CD4-positive, alpha-beta T cell treated with Interleukin-4 for 1 hour (primary cell): ENCODE data around the gene VPS41.

Experiments used
- DNase-seq, 2 donors: peaks; one replicate each; pipeline ENCODE4 v3.0.0-alpha.2; 2020 to 2022

The VPS41 gene

GRCh38 chr7:38905056-38905759, 3.8 kb downstream of the VPS41 start:
- no peak for DNase-seq

GRCh38 chr7:38903057-38903456, 5.9 kb downstream of the VPS41 start:
- no peak for DNase-seq

DNA sequence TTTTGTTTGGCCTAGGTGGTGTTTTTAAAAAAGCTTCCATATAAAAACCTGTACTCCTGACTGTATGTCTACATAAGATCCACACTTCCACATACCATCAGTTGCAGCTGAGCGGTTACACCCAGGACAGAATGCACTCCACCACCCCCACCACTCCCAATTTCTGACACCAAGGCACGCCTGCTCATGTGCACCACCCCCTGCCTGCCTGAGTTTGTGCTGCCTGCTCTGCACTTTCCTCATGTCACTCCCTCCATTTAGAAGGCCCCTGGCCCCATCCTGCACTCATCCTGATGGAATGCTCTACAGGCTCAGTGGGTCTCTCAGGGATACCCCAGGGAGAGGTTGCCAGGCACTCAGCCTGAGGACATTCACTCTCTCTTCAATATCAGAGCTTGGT, 6.5 kb downstream of the VPS41 start:
- DNase-seq, result no peak

DNA sequence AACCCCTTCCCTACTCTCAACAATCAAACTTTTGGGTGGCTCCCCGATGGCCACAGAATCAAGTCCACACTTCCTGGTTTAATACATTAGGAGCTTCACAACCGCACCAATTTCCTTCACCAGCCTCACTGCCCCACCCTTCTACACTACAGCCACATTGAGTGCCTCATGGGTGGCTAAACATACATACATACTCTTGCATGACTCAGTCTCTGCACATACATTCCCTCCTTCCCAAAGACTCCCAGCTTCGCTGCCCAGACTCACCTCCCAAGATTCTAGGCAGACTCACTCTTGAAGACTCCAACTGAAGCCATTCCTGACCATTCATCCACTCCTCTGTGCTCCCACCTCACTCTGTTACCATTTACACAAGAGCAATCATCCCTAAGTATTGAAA, 15.9 kb downstream of the VPS41 start:
- DNase-seq, result no peak

GRCh38 chr7:38890597-38890996, 18.4 kb downstream of the VPS41 start:
- no peak for DNase-seq

GRCh38 chr7:38889872-38890432, 19.0 kb downstream of the VPS41 start:
- no peak for DNase-seq

- DNase-seq, result no peak
These were observed 19.9 kb downstream of the VPS41 start for GRCh38 chr7:38889079-38889478.

GRCh38 chr7:38886265-38886664, 22.7 kb downstream of the VPS41 start:
- DNase-seq, result no peak

GRCh38 chr7:38883706-38884105, 25.3 kb downstream of the VPS41 start:
- no peak for DNase-seq

- no peak for DNase-seq
These were observed 26.9 kb downstream of the VPS41 start for GRCh38 chr7:38881947-38882684.

DNA sequence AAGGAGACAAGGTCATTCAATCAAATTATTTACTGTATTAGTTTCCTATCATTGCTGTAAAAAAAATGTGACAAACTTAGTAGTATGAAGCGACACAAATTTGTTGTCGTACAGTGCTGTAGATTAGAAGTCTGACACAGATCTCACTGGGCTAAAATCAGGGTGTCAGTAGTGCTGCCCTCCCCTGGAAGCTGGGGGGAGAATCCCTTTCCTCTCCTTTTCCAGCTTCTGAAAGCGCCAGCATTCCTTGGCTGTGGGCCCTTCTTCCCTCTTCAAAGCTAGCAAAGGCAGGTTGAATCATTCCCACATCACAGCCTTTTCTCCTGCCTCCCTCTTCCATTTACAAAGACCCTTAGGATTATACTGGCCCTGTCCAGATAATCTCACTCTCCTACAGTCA, 28.0 kb downstream of the VPS41 start:
- DNase-seq, result no peak

DNA sequence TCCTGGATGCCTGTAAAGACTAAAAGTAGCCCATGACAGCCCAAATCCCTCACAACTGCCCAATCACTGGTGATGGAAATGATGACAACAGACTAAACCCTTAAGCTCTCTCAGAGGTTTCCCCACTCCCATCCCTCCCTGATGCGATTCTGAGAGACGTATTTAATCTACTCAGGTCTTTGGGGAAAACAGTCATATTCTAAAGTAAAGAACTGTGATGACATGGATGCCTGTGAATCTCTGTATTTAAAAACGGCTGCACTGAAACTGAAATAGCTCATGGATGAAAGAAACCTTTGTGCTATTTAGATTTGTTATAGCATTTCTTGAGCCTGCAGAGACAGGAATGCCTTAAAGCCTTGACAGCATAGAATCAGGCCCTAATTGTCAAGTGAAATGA, 28.5 kb downstream of the VPS41 start:
- no peak for DNase-seq

GRCh38 chr7:38880035-38880434, 29.0 kb downstream of the VPS41 start:
- DNase-seq, result peak in 1 of 2 donors; percentile 5

- DNase-seq, result no peak
These were observed 30.1 kb downstream of the VPS41 start for GRCh38 chr7:38878694-38879457.

GRCh38 chr7:38873433-38873832, 35.6 kb downstream of the VPS41 start:
- DNase-seq, result no peak

DNA sequence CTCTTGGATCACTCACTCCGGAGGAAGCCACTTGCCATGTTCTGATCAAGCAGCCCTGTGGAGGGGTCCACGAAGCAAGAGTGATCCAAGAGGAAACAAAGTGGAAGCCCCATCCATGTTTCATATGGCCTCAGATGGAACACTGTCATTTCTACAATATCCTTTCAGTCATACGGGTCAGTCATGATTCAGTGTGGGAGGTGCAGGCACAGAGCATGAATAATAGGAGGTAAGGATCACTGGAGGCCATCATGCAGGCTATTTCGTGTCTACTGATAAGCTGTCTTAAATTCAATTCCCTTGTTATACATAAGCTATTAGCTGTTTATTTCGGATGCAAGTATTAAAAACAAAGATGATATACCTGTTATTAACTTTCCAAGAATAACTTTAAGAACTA, 36.8 kb downstream of the VPS41 start:
- DNase-seq, result no peak

- no peak for DNase-seq
These were observed 38.8 kb downstream of the VPS41 start for GRCh38 chr7:38870147-38870546.

DNA sequence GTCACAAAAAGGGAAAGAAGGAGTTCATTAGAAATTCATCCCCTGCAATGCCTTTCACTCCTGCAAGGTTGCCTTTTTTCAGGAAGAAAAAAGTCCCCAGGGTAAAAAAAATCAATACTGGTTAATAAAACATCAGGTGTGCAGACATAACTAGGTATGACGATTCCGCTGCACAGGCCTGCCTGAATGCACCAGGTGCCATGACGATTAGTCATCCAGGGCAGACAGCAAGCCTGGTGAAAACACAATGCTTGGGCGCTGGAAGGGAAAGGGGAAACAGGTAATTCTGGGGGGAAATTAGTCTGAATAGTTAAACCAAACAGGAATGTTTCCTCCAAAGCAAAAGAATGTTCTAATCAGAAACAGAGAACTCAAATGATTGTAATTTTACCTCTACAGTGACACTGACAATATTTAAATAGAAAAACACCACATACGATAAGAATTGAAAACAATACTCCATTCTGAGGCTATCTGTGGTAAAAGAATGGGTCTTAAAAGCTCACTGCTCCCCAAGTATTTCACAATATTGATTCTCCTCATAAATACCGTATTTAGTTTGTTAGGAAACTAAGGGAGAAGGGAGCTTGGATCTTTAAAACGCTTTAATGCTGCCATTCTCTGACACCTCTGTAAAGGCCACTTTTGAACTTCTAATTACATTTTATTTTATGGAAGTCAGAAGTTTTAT, 45.2 kb downstream of the VPS41 start:
- no peak for DNase-seq

GRCh38 chr7:38862666-38863065, 46.3 kb downstream of the VPS41 start:
- no peak for DNase-seq

DNA sequence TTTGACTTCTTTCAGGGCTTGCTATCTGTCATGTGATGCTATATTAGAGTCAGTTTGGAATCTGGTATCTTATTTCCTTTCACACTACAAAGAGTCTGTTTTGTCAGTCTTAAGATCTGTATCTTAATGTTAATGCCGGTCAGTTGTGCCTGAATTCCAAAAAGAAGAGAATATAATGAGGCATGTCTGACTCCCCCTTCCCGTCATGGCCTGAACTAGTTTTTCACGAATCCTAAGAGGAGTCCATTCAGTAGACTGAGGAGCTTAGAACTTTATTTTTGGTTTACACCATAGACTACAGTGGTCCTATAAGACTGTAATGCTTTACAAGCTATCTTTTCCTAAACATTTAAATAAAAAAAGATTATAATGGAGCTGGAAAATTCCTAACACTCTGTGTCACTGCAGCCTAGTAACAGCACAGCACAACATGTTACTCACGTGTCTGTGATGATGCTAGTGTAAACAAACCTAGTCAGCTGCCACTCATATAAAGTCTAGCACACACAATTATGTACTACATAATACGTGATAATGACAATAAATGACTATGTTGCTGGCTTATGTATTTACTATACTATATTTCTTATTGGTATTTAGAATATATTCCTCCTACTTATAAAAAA, 50.6 kb downstream of the VPS41 start:
- DNase-seq, result no peak

DNA sequence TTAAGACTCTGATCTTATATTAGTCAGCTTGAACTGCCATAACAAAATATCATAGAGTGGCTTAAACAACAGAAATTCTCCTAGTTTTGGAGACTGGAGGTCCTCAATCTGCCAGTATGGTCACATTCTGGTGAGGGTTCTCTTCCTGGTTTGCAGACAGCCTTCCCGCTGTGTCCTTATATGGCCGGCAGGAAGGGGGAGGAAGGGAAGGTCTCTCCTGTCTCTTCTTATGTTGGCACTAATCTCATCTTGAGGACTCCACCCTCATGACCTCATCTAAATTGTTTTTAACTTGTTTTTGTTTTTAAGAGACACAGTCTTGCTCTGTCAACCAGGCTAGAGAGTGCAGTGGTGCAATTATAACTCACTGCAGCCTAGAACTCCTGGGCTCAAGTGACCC, 53.1 kb downstream of the VPS41 start:
- no peak for DNase-seq

DNA sequence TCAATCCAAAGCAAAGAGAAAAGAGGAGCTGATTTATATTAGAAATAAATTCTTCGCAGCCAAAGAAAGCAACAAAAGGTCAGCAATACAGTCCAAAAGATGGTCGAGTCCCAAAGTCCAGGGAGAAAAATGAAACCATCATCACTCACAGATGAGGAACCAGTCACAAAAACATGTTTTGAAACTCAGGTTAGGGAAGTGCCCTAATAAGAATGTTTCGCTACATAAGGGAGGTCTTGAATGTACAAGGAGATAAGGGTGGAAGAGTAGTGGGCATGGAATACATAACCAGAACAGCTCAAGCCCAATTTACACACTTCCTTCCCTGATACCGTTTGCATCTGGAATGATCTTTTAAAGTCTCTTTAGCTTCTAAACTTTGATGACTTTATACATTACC, 53.6 kb downstream of the VPS41 start:
- no peak for DNase-seq
